Panc1 (cell line): Measurements from ENCODE around the gene XPNPEP3. TPM values are rescaled to one million over a fixed set of nuclear protein-coding genes. Genes with fewer than 3 reads are reported as not detected.

Experiments
- ATAC-seq: fragments of 200-7000 bp; cut with Tn5 transposase; 2 replicates; pipeline ENCODE4 v1.9.1; 2020; ENCODE audit warnings: mild to moderate bottlenecking, moderate library complexity
- BruUV-seq: library from RNA; stranded (reverse); fragments of 400-500 nt; replicated peaks from 2 replicates; lab custom pipeline; 2021; lab: Mats Ljungman, UMichigan
- CTCF ChIA-PET: fragments of 300-600 bp; sonication (Branson Sonifier 250); formaldehyde crosslinking; loops from one replicate; lab custom pipeline; 2022; ENCODE audit warnings: antibody characterized with exemption; lab: Charles Lee
- POLR2A ChIA-PET: fragments of 300-600 bp; sonication (Branson Sonifier 250); formaldehyde crosslinking; loops from one replicate; lab custom pipeline; 2022; ENCODE audit warnings: antibody characterized with exemption; lab: Charles Lee
- DNase-seq: peaks from one replicate; pipeline ENCODE4 v3.0.0-alpha.2; 2010; ENCODE audit warnings: low read depth, low spot score
- H3K27ac ChIP-seq: 2 replicates; pipeline ENCODE4 v1.5.1; 2011; ENCODE audit warnings: mild to moderate bottlenecking, low read length, inconsistent platforms
- H3K27me3 ChIP-seq: fragments of 200-500 bp; sonication (Bioruptor generic); 2 replicates; pipeline ENCODE4 v1.6.0; 2014; ENCODE audit warnings: low read length, inconsistent platforms; ENCODE audit not compliant: control insufficient read depth, insufficient read depth
- H3K36me3 ChIP-seq: fragments of 200-500 bp; sonication (Bioruptor generic); 2 replicates; pipeline ENCODE4 v1.5.1; 2014; ENCODE audit warnings: inconsistent platforms, mild to moderate bottlenecking, low read length, moderate library complexity; ENCODE audit not compliant: control insufficient read depth, insufficient read depth
- H3K4me1 ChIP-seq: 2 replicates; pipeline ENCODE4 v1.5.1; 2011; ENCODE audit warnings: inconsistent platforms, mild to moderate bottlenecking, low read length, moderate library complexity; ENCODE audit not compliant: control insufficient read depth, insufficient read depth
- H3K4me3 ChIP-seq, 2 experiments: 2 replicates each; pipeline ENCODE4 v1.5.1; 2011 to 2012; ENCODE audit warnings: low read depth in 2 of 2, low read length in 2 of 2, mild to moderate bottlenecking in 2 of 2, inconsistent platforms in 1 of 2, moderate library complexity in 1 of 2
- H3K9me3 ChIP-seq: fragments of 200-500 bp; sonication (Bioruptor generic); 2 replicates; pipeline ENCODE4 v1.5.1; 2014; ENCODE audit warnings: low read depth, mild to moderate bottlenecking, inconsistent platforms, low read length, moderate library complexity; ENCODE audit not compliant: control insufficient read depth, insufficient read depth
- POLR2AphosphoS5 ChIP-seq: IDR thresholded peaks from 2 replicates; pipeline ENCODE4 v1.6.1; 2012; ENCODE audit warnings: mild to moderate bottlenecking, low read depth, low read length, moderate library complexity
- SIN3A ChIP-seq: IDR thresholded peaks from 2 replicates; pipeline ENCODE4 v1.6.1; 2012; ENCODE audit warnings: low read depth, mild to moderate bottlenecking, low read length, moderate library complexity, borderline replicate concordance; ENCODE audit not compliant: insufficient read depth
- TCF7L2 ChIP-seq: IDR thresholded peaks from 2 replicates; pipeline ENCODE4 v1.6.1; 2011; ENCODE audit warnings: mild to moderate bottlenecking, low read depth, low read length, inconsistent platforms
- in situ Hi-C: cut with HindIII; loops from 2 replicates; pipeline ENCODE4 v1.10.0; 2016; ENCODE audit warnings: low sequenced_read_pairs, low pct_unique_long_range_greater_than_20kb
- intact Hi-C: fragments of 100-400 bp; cut with micrococcal nuclease; formaldehyde crosslinking; loops from one replicate; pipeline ENCODE4 v1.10.0; 2022; ENCODE audit not compliant: unreplicated experiment
- total RNA-seq: library from RNA; stranded (reverse); gene quantifications from one replicate; pipeline ENCODE4 v1.2.1, GENCODE V29; 2021; ENCODE audit not compliant: unreplicated experiment
- TF ChIP-seq, protein P1 (sequence below), 2 experiments: IDR thresholded peaks; 2 replicates each; pipeline ENCODE4 v1.6.1; 2011 to 2012; ENCODE audit warnings: low read depth in 2 of 2, control low read depth in 1 of 2, low read length in 1 of 2, mild to moderate bottlenecking in 1 of 2, moderate library complexity in 1 of 2; ENCODE audit not compliant: insufficient read depth in 1 of 2
- TF ChIP-seq, protein P2 (sequence below): fragments of 450-650 bp; IDR thresholded peaks from 2 replicates; pipeline ENCODE4 v1.5.1; 2017; ENCODE audit warnings: mild to moderate bottlenecking

The XPNPEP3 gene
- total RNA-seq, 1 experiment from 2014 or later = 21.0 TPM

DNA sequence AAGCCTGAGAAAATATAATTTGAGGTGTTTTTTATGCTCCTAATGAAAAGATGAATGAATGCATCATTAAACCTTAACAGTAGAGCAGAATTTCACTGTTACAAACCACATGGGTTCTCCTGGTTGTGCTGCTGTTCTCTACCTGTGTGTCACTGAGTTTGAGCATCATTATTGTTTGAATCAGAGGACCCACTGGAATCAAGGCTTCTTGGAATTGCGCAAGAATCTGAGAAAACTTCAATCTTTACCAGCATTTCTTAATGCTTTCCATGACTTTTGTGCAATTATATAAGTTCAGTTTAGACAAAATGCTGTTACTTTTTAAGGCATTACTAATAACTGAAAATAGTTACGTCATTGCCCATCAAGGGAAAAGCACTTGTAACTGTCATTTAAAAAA is 75.4 kb downstream of the XPNPEP3 start:
- DNase-seq (no peak), ATAC-seq (no peak)
- intact Hi-C loops = no loop called here
- H3K36me3 ChIP-seq = no peaks in the 10 kb centered on the region
- no TSS peak for BruUV-seq
- in situ Hi-C loops = no loop called here
- CTCF ChIA-PET = no interaction called here
- H3K4me3 ChIP-seq = no peak overlapping the region
- H3K9me3 ChIP-seq = no peaks in the 10 kb centered on the region
- H3K27me3 ChIP-seq = no peaks in the 10 kb centered on the region
- H3K4me1 ChIP-seq = no peaks in the 10 kb centered on the region
- no peak for TF ChIP-seq SIN3A
- no peak for TF ChIP-seq TCF7L2
- no peak for TF ChIP-seq POLR2AphosphoS5
- TF ChIP-seq, protein P1, sequence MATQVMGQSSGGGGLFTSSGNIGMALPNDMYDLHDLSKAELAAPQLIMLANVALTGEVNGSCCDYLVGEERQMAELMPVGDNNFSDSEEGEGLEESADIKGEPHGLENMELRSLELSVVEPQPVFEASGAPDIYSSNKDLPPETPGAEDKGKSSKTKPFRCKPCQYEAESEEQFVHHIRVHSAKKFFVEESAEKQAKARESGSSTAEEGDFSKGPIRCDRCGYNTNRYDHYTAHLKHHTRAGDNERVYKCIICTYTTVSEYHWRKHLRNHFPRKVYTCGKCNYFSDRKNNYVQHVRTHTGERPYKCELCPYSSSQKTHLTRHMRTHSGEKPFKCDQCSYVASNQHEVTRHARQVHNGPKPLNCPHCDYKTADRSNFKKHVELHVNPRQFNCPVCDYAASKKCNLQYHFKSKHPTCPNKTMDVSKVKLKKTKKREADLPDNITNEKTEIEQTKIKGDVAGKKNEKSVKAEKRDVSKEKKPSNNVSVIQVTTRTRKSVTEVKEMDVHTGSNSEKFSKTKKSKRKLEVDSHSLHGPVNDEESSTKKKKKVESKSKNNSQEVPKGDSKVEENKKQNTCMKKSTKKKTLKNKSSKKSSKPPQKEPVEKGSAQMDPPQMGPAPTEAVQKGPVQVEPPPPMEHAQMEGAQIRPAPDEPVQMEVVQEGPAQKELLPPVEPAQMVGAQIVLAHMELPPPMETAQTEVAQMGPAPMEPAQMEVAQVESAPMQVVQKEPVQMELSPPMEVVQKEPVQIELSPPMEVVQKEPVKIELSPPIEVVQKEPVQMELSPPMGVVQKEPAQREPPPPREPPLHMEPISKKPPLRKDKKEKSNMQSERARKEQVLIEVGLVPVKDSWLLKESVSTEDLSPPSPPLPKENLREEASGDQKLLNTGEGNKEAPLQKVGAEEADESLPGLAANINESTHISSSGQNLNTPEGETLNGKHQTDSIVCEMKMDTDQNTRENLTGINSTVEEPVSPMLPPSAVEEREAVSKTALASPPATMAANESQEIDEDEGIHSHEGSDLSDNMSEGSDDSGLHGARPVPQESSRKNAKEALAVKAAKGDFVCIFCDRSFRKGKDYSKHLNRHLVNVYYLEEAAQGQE (IDR thresholded peaks at IDR 0.05; ENCODE audit: insufficient read depth in 1 of 2, low read depth in 2 of 2, low read length in 1 of 2) = no peak
- TF ChIP-seq, protein P2, sequence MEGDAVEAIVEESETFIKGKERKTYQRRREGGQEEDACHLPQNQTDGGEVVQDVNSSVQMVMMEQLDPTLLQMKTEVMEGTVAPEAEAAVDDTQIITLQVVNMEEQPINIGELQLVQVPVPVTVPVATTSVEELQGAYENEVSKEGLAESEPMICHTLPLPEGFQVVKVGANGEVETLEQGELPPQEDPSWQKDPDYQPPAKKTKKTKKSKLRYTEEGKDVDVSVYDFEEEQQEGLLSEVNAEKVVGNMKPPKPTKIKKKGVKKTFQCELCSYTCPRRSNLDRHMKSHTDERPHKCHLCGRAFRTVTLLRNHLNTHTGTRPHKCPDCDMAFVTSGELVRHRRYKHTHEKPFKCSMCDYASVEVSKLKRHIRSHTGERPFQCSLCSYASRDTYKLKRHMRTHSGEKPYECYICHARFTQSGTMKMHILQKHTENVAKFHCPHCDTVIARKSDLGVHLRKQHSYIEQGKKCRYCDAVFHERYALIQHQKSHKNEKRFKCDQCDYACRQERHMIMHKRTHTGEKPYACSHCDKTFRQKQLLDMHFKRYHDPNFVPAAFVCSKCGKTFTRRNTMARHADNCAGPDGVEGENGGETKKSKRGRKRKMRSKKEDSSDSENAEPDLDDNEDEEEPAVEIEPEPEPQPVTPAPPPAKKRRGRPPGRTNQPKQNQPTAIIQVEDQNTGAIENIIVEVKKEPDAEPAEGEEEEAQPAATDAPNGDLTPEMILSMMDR = no peak
- no peak overlapping the region for H3K27ac ChIP-seq
- POLR2A ChIA-PET = no interaction called here

DNA sequence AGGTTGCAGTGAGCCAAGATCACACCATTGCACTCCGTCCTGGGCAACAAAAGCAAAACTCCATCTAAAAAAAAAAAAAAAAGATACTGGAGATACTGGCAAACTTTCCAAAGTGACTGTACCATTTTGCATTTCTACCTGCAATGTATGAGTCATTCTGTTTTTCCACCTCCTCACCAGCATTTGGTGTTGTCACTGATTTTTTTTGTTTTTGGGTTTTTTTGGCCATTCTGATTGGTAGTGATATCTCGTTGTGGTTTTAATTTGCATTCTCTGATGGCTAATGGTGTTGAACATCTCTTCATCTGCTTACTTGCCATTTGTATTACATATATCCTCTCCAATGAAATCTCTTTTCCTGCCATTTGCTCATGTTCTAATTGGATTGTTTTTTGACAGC is 82.3 kb downstream of the XPNPEP3 start:
- TF ChIP-seq SIN3A (no peak), TCF7L2 (no peak), POLR2AphosphoS5 (no peak)
- TF ChIP-seq, protein P1 (IDR thresholded peaks at IDR 0.05; ENCODE audit: insufficient read depth in 1 of 2, low read depth in 2 of 2, low read length in 1 of 2) = no peak
- TF ChIP-seq, protein P2 = no peak
- Histone ChIP-seq H3K27me3 (no peaks in the 10 kb centered on the region), H3K4me1 (no peaks in the 10 kb centered on the region), H3K4me3 (no peak overlapping the region), H3K27ac (no peak overlapping the region), H3K36me3 (no peaks in the 10 kb centered on the region), H3K9me3 (no peaks in the 10 kb centered on the region)
- CTCF ChIA-PET = no interaction called here
- in situ Hi-C loops = no loop called here
- no peak for DNase-seq
- ATAC-seq = no peak
- BruUV-seq = no TSS peak
- POLR2A ChIA-PET = interaction anchor here (0.6 kb wide), 1 partner anchor 154 kb away, joined by 6 read pairs; no protein-coding TSS in a partner anchor
- intact Hi-C loops = no loop called here
